Measurements from ENCODE around the gene MAP3K2.

MAP3K2 gene

DNA sequence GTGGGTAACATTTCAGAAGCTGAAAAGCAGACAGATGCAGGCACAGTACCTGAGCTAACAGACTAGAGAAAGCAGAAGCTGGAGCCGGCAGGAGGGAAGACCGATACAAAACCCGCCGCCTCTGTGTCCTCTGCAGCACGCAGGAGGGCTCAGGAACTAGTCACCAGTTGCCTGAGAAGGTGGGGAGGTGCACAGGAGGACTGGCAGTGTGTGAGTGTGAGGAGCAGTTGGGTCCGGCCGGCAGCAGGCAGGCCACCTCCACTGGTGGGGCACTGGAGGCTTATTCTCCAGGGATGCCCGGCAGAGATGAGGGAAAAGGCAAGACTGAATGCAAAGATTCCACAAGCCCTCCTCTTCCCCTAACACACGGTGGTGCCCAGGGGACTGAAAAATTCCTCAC lies 112.0 kb downstream of the MAP3K2 start:
- H3K36me3 ChIP-seq (ENCODE audit: control insufficient read depth, low read length) = peaks cover 82% of the 10 kb centered on the region
- no peaks in the 10 kb centered on the region for H3K9me3 ChIP-seq (ENCODE audit: control insufficient read depth, insufficient read depth, low read length)
- no peak for TF ChIP-seq EZH2phosphoT487 (IDR thresholded peaks at IDR 0.05; ENCODE audit: borderline replicate concordance, low read length)
- TF ChIP-seq, protein P1, sequence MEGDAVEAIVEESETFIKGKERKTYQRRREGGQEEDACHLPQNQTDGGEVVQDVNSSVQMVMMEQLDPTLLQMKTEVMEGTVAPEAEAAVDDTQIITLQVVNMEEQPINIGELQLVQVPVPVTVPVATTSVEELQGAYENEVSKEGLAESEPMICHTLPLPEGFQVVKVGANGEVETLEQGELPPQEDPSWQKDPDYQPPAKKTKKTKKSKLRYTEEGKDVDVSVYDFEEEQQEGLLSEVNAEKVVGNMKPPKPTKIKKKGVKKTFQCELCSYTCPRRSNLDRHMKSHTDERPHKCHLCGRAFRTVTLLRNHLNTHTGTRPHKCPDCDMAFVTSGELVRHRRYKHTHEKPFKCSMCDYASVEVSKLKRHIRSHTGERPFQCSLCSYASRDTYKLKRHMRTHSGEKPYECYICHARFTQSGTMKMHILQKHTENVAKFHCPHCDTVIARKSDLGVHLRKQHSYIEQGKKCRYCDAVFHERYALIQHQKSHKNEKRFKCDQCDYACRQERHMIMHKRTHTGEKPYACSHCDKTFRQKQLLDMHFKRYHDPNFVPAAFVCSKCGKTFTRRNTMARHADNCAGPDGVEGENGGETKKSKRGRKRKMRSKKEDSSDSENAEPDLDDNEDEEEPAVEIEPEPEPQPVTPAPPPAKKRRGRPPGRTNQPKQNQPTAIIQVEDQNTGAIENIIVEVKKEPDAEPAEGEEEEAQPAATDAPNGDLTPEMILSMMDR (IDR thresholded peaks at IDR 0.05; ENCODE audit: low read depth, low read length, poor library complexity, severe bottlenecking) = no peak
- H3K4me1 ChIP-seq (ENCODE audit: control insufficient read depth, low read length) = no peaks in the 10 kb centered on the region
- no peak overlapping the region for H3K4me3 ChIP-seq (ENCODE audit: low read length)
- H3K9me2 ChIP-seq (replicated peaks; ENCODE audit: control insufficient read depth, low read length) = no peaks in the 10 kb centered on the region
- H3K27ac ChIP-seq (ENCODE audit: low read depth, low read length) = no peak overlapping the region
- no peak overlapping the region for H3K4me2 ChIP-seq (ENCODE audit: low read length)
- peaks cover 7% of the 10 kb centered on the region for H3K79me2 ChIP-seq (ENCODE audit: control insufficient read depth, low read length)
- H3F3A ChIP-seq (ENCODE audit: control insufficient read depth, insufficient read depth) = no peaks in the 10 kb centered on the region
- no peaks in the 10 kb centered on the region for H3K27me3 ChIP-seq (ENCODE audit: control insufficient read depth, low read length)
- no peaks in the 10 kb centered on the region; the same call in 1 of the 2 replicates for H4K20me1 ChIP-seq (ENCODE audit: control insufficient read depth, insufficient read depth, low read depth, low read length)

DNA sequence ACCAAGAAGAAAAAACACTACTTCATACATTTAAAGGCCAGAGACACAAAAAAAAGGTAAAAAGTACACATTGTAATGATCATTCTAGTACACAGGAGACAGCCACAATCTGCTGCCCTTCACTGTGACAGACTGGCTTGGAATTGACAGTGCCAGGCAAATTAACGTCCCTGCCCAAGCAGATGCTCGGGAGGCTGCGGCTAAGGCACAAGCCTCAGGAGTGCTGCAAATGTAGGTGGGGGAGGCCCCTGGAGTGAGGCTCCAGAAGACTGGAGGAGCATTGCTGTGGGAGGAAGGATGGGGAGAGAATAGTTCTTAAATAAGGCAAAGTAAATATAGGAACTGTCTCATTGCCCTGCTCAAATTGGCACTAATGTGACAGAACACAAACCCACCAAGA lies 112.4 kb downstream of the MAP3K2 start:
- Histone ChIP-seq H3K4me1 (ENCODE audit: control insufficient read depth, low read length) (no peaks in the 10 kb centered on the region), H3K27me3 (ENCODE audit: control insufficient read depth, low read length) (no peaks in the 10 kb centered on the region), H3F3A (ENCODE audit: control insufficient read depth, insufficient read depth) (no peaks in the 10 kb centered on the region), H3K36me3 (ENCODE audit: control insufficient read depth, low read length) (peaks cover 84% of the 10 kb centered on the region), H3K27ac (ENCODE audit: low read depth, low read length) (no peak overlapping the region), H4K20me1 (ENCODE audit: control insufficient read depth, insufficient read depth, low read depth, low read length) (no peaks in the 10 kb centered on the region; the same call in 1 of the 2 replicates), H3K4me2 (ENCODE audit: low read length) (no peak overlapping the region), H3K4me3 (ENCODE audit: low read length) (no peak overlapping the region), H3K9me3 (ENCODE audit: control insufficient read depth, insufficient read depth, low read length) (no peaks in the 10 kb centered on the region), H3K79me2 (ENCODE audit: control insufficient read depth, low read length) (peaks cover 6% of the 10 kb centered on the region; the same call in 1 of the 2 replicates), H3K9me2 (replicated peaks; ENCODE audit: control insufficient read depth, low read length) (no peaks in the 10 kb centered on the region)
- TF ChIP-seq, protein P1 (IDR thresholded peaks at IDR 0.05; ENCODE audit: low read depth, low read length, poor library complexity, severe bottlenecking) = no peak
- TF ChIP-seq EZH2phosphoT487 (IDR thresholded peaks at IDR 0.05; ENCODE audit: borderline replicate concordance, low read length) = no peak

DNA sequence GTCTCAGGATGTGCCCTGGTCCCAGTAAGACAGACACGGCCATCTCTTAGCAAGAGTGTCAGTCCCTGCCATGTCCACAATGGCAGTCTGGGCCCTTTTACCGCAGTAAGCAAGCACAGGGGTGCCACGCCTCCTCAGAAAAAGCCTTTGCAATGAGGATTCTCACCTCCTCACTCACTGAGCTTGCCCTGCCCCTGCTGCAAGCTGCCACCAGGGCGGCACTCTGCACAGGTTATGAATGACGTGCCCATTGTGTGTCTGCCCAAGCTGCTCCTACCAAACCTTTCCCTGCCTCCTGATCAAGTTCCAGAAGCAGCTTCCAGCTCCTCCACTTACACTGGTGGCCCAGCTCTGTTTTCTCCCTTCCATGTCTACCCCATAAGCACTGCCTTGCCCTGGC lies 117.1 kb downstream of the MAP3K2 start:
- H3K4me2 ChIP-seq (ENCODE audit: low read length) = no peak overlapping the region
- no peaks in the 10 kb centered on the region for H4K20me1 ChIP-seq (ENCODE audit: control insufficient read depth, insufficient read depth, low read depth, low read length)
- H3K4me3 ChIP-seq (ENCODE audit: low read length) = no peak overlapping the region

More for the DNA sequence above, 117.1 kb downstream of the MAP3K2 start:
- Histone ChIP-seq H3K79me2 (ENCODE audit: control insufficient read depth, low read length) (0 out of 2 replicates have a peak, but pooled peaks cover 2% of the 10 kb centered on the region), H3K4me1 (ENCODE audit: control insufficient read depth, low read length) (no peaks in the 10 kb centered on the region), H3K9me2 (replicated peaks; ENCODE audit: control insufficient read depth, low read length) (no peaks in the 10 kb centered on the region), H3K27me3 (ENCODE audit: control insufficient read depth, low read length) (no peaks in the 10 kb centered on the region), H3K9me3 (ENCODE audit: control insufficient read depth, insufficient read depth, low read length) (no peaks in the 10 kb centered on the region), H3F3A (ENCODE audit: control insufficient read depth, insufficient read depth) (no peaks in the 10 kb centered on the region), H3K36me3 (ENCODE audit: control insufficient read depth, low read length) (peaks cover 70% of the 10 kb centered on the region), H3K27ac (ENCODE audit: low read depth, low read length) (no peak overlapping the region)
- TF ChIP-seq EZH2phosphoT487 (IDR thresholded peaks at IDR 0.05; ENCODE audit: borderline replicate concordance, low read length) = no peak
- TF ChIP-seq, protein P1 (IDR thresholded peaks at IDR 0.05; ENCODE audit: low read depth, low read length, poor library complexity, severe bottlenecking) = peak; percentile 65
